Liver (tissue), 3 donors: Measurements from ENCODE around the gene PTRHD1.

Experiments
- GABPA ChIP-seq, 2 donors: IDR thresholded peaks in 1 of 2; conservative IDR thresholded peaks in 1 of 2; 2 replicates each; pipeline ENCODE4 v1.6.1; 2016; ENCODE audit warnings: antibody characterized with exemption in 2 of 2, mild to moderate bottlenecking in 1 of 2, moderate library complexity in 1 of 2
- RAD21 ChIP-seq, 2 donors: IDR thresholded peaks; 2 replicates each; pipeline ENCODE4 v1.6.1; 2016; ENCODE audit warnings: antibody characterized with exemption in 2 of 2, mild to moderate bottlenecking in 2 of 2
- TAF1 ChIP-seq: conservative IDR thresholded peaks from 2 replicates; pipeline ENCODE4 v1.6.1; 2016; ENCODE audit warnings: antibody characterized with exemption, mild to moderate bottlenecking
- TF ChIP-seq, protein P1 (sequence below): fragments of 150-350 bp; IDR thresholded peaks from 2 replicates; pipeline ENCODE4 v1.5.1; 2017; ENCODE audit warnings: improper control_type of control experiment, low read depth, low read length; ENCODE audit not compliant: missing input control
- TF ChIP-seq, protein P2 (sequence below): IDR thresholded peaks from 2 replicates; pipeline ENCODE4 v1.6.1; 2016; ENCODE audit warnings: antibody characterized with exemption
- TF ChIP-seq, protein P3 (sequence below): IDR thresholded peaks from 2 replicates; pipeline ENCODE4 v1.6.1; 2016; ENCODE audit warnings: antibody characterized with exemption
- TF ChIP-seq, protein P4 (sequence below): IDR thresholded peaks from 2 replicates; pipeline ENCODE4 v1.6.1; 2016; ENCODE audit warnings: antibody characterized with exemption, mild to moderate bottlenecking
- TF ChIP-seq, protein P5 (sequence below): IDR thresholded peaks from 2 replicates; pipeline ENCODE4 v1.6.1; 2016; ENCODE audit warnings: antibody characterized with exemption
- donor health status: healthy.
- donor health status: healthy.

DNA sequence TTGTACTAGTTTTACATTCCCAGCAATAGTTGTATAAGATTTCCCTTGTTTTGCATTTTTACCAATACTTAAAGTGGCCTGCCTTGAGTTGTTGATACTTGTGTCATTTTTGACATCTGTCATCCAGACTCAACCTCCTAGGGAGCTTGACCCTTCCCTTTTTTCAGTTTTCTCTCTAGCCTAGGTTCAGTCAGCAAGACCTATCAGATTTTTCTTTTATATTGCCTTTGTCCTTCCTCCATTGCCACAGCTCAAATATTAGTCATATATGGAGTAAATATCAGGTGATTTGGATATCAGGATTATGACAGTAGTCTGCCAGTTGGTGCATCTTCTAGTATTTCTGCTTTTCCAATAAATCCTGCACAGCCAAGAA lies 13.5 kb upstream of the PTRHD1 start:
- TF ChIP-seq, protein P1, sequence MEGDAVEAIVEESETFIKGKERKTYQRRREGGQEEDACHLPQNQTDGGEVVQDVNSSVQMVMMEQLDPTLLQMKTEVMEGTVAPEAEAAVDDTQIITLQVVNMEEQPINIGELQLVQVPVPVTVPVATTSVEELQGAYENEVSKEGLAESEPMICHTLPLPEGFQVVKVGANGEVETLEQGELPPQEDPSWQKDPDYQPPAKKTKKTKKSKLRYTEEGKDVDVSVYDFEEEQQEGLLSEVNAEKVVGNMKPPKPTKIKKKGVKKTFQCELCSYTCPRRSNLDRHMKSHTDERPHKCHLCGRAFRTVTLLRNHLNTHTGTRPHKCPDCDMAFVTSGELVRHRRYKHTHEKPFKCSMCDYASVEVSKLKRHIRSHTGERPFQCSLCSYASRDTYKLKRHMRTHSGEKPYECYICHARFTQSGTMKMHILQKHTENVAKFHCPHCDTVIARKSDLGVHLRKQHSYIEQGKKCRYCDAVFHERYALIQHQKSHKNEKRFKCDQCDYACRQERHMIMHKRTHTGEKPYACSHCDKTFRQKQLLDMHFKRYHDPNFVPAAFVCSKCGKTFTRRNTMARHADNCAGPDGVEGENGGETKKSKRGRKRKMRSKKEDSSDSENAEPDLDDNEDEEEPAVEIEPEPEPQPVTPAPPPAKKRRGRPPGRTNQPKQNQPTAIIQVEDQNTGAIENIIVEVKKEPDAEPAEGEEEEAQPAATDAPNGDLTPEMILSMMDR: no peak
- TF ChIP-seq, protein P2, sequence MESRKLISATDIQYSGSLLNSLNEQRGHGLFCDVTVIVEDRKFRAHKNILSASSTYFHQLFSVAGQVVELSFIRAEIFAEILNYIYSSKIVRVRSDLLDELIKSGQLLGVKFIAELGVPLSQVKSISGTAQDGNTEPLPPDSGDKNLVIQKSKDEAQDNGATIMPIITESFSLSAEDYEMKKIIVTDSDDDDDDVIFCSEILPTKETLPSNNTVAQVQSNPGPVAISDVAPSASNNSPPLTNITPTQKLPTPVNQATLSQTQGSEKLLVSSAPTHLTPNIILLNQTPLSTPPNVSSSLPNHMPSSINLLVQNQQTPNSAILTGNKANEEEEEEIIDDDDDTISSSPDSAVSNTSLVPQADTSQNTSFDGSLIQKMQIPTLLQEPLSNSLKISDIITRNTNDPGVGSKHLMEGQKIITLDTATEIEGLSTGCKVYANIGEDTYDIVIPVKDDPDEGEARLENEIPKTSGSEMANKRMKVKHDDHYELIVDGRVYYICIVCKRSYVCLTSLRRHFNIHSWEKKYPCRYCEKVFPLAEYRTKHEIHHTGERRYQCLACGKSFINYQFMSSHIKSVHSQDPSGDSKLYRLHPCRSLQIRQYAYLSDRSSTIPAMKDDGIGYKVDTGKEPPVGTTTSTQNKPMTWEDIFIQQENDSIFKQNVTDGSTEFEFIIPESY: no peak
- TF ChIP-seq, protein P3, sequence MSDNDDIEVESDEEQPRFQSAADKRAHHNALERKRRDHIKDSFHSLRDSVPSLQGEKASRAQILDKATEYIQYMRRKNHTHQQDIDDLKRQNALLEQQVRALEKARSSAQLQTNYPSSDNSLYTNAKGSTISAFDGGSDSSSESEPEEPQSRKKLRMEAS: no peak
- TF ChIP-seq RAD21 (IDR thresholded peaks at IDR 0.05) (no peak), GABPA (IDR thresholded peaks at IDR 0.05 in 1 of 2, conservative IDR thresholded peaks at IDR 0.05 in 1 of 2) (no peak), TAF1 (no peak)
- TF ChIP-seq, protein P4, sequence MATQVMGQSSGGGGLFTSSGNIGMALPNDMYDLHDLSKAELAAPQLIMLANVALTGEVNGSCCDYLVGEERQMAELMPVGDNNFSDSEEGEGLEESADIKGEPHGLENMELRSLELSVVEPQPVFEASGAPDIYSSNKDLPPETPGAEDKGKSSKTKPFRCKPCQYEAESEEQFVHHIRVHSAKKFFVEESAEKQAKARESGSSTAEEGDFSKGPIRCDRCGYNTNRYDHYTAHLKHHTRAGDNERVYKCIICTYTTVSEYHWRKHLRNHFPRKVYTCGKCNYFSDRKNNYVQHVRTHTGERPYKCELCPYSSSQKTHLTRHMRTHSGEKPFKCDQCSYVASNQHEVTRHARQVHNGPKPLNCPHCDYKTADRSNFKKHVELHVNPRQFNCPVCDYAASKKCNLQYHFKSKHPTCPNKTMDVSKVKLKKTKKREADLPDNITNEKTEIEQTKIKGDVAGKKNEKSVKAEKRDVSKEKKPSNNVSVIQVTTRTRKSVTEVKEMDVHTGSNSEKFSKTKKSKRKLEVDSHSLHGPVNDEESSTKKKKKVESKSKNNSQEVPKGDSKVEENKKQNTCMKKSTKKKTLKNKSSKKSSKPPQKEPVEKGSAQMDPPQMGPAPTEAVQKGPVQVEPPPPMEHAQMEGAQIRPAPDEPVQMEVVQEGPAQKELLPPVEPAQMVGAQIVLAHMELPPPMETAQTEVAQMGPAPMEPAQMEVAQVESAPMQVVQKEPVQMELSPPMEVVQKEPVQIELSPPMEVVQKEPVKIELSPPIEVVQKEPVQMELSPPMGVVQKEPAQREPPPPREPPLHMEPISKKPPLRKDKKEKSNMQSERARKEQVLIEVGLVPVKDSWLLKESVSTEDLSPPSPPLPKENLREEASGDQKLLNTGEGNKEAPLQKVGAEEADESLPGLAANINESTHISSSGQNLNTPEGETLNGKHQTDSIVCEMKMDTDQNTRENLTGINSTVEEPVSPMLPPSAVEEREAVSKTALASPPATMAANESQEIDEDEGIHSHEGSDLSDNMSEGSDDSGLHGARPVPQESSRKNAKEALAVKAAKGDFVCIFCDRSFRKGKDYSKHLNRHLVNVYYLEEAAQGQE: no peak
- TF ChIP-seq, protein P5, sequence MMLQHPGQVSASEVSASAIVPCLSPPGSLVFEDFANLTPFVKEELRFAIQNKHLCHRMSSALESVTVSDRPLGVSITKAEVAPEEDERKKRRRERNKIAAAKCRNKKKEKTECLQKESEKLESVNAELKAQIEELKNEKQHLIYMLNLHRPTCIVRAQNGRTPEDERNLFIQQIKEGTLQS: no peak
